GM18499 (cell line): ENCODE results near the gene GFOD2.
"Not testable (repeated sequence)": the region's sequence is repeated elsewhere in the genome, so short reads cannot be mapped to it uniquely, and the experiment has no call there.

Experiments used
- ATAC-seq: cut with Tn5 transposase; IDR thresholded peaks from one replicate; pipeline ENCODE4 v1.9.1; 2021; ENCODE audit warnings: moderate number of reproducible peaks; ENCODE audit not compliant: insufficient read depth, unreplicated experiment

The GFOD2 gene

DNA sequence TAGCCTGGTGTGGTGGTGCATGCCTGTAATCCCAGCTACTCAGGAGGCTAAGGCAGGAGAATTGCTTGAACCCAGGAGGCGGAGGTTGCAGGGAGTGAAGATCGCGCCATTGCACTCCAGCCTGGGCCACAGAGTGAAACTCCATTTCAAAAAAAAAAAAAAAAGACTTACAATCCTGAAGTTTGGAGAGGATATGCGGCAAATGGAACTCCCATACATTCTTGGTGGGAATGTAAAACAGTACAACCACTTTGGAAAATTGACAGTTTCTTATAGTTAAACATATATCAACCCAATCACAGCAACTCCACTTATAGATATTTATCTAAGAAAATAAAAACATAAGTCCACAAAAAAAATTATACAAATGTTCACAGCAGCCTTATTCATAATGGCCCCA, 11.9 kb downstream of the GFOD2 start:
- ATAC-seq: no peak

DNA sequence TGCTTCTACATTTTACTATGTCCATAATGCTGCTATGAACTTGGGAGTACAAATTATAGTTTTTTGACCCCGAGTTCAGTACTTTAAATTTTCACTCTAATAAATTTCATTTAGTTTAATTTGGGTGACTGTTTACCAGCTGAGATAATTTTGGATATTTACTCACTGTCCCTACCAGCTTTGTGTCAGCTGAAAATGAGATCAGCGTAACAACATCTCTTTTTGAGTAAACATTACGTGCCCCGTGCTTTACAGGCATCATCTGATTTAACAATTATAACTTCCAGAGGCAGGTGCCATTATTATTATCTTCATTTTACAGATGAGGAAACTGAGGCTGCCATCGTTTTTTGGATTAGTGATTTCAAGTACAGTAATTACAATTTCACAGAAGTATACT, 15.0 kb downstream of the GFOD2 start:
- ATAC-seq: no peak

DNA sequence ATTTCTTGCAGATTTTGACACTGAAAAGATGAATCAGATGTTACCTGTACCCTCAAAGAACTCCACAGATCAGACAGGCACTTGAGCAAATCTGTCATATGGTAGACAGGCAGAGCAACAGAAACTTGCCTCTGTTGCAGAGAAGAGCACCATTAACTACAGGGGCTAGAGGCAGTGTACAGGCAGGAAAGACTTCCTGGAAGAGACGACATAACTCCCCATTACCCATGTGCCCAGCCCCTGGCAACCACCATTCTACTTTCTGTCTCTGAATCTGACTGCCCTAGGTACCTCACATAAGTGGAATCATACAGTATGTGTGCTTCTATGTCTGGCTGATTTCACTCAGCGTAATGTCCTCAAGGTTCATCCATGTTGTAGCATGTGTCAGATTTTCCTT, 15.5 kb downstream of the GFOD2 start:
- no peak for ATAC-seq

DNA sequence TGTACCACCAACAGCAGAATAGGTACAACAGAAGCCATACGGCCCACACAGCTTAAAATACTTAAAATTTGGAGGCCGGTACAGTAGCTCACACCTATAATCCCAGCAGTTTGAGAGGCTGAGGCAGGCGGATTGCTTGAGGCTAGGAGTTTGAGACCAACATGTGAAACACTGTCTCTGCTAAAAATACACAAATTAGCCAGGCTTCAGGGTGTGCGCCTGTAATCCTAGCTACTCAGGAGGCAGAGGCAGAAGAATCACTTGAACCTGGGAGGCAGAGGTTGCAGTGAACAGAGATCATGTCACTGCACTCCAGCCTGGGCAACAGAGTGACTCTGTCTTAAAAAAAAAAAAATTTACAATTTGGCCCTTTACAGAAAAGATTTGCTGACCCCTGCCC, 17.0 kb downstream of the GFOD2 start:
- no peak for ATAC-seq

DNA sequence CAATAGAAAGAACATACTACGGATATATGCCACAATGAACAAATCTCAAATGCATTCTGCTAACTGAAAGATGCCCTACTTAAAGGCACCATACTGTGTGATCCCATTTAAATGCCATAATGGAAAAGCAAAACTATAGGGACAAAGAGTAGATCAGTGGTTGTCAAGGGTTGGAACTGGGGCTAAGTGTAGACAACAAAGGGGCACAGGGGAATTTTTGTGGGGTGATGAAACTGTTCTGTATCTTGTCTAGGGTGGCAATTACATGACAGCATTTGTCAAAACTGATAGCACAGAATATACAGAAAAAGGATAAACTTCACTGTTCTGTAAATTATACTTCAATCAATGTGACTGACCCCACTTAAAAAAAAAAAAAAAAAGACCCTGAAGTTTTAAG, 17.7 kb downstream of the GFOD2 start:
- ATAC-seq: no peak

DNA sequence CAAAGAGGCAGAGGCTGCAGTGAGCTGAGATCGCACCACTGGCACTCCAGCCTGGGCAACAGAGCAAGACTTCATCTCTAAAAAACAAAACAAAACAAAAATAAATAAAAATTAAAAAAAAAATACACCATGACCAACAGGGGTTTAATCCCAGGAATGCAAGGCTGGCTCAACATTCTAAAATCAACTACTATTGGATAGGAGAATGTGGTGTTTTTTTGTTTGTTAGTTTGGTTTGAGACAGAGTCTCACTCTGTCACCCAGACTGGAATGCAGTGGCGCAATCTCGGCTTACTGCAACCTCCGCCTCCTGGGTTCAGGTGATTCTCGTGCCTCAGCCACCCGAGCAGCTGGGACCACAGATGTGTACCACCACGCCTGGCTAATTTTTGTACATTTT, 19.9 kb downstream of the GFOD2 start:
- ATAC-seq: no peak

DNA sequence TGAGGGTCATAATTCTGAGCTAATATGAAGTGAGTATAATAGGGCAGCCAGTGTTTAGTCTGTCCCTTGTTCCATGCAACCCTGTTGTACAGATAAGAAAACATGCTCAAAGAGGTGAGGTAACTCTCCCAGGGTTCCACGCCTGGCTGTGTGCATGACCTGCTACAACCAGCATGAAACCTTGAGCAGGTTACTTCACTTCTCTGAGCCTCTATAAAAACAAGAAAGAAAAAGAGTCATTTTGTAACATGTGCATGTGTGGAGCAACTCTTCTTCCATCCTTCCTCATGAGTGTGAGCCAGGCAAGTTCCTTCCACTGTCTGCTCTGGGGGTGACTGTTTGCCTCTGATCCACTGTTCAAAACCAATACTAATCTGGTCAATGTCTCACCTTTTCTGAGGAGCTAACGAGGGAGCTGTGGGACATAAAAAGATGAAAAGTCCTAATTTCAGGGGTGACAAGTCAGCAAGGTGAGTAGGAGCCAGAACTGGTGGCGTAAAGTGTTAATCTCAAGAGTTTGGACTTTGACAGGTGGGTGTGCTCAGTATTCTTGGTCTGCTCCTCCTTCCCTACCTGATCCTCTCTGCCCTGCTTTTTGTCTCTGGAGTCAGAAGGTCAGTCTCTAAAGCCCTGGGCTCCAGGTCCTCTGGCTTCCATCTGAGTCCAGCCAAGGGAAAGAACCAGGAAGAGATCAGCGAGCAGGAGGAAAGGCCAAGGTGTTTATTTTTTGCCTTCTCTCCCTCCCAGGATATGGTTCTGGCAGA, 21.5 kb downstream of the GFOD2 start:
- ATAC-seq: no peak

DNA sequence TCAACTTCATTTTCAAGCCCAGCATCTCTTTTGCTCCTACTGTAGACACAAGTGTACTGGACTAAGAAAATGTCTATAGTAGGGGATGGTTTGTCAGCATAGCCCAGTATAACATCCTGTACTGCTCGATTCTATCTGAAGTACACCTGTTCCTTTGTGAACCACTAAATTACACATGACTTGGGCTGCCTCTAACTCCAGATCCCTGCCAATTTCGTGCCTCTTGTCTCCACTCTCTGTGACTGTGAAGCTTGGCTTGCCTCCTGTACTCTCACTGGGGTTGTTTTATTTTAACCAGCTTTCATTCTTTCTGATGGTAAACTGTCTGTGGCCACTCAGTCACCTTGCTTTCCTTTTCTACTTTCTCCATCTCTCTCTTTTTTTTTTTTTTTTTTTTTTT, 24.5 kb downstream of the GFOD2 start:
- ATAC-seq: no peak

DNA sequence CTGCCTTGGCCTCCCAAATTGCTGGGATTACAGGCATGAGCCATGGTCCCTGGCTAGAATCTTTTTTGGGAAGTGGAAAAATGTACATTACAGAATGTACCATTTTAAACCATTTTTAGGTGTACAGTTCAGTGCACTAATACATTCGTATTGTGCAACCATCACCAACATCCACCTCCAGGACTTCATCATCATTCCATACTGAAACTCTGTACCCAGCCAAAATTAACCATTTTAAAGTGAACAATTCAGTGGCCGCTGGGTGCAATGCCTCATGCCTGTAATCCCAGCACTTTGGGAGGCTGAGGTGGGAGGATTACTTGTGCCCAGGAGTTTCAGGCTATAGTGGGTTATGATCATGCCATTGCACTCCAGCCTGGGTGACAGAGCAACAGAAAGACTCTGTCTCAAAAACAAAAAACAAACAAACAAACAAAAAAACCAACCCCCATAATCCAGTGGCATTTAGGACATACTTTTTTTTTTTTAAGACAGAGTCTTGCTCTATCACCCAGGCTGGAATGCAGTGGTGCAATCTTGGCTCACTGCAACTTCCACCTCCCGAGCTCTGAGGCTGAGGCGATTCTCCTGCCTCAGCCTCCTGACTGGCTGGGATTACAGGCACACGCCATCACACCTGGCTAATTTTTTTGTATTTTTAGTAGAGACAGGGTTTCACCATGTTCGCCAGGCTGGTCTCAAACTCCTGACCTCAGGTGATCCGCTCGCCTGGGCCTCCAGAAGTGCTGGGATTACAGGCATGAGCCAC, 25.4 kb downstream of the GFOD2 start:
- ATAC-seq: not testable (repeated sequence)

DNA sequence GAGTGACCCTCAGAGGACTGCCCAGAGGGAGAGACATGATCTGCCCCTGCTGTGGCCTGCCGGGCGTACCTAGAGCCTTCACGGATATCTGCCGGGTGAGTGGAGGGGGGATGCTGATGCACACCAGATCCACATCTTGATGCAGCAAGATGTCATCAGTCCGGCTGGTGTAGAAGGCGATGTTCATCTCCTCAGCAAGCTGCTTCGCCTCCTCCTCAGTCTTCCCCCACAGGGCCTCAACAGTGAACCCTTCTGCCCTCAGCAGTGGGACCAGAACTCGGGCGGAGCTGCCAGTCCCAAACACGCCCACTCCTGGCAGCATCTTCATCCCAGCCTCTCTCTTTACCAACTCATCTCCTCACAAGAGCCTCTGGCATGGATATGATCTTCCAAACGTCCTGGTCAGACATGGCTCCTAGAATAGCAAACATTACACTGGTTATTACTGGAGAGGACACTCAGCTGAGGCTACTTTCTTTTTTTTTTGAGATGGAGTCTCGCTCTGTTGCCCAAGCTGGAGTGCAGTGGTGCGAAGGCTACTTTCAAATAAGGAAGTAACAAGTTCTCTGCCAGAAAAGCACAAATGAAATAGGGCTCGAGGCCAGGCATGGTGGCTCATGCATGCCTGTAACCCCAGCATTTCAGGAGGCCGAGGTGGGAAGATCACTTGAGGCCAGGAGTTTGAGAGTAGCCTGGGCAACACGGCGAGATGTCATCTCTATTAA, 33.6 kb downstream of the GFOD2 start:
- ATAC-seq: no peak

DNA sequence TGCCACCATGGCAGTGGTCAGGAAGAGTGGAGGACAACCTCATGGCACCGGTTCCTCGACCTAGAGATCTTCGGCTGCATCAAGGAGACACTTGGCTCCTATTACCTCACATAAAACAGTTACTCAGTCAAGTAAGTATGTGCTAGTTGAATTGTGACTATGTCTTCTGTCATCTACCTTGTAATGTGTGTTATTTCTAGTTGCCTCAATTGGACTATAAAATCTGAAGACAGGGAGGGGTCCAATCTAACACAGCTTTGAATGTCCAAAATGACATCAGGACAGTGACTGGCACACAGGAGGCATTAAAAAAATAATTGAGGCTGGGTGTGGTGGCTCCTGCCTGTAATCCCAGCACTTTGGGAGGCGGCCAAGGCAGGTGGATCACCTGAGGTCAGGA, 35.3 kb downstream of the GFOD2 start:
- ATAC-seq: no peak

DNA sequence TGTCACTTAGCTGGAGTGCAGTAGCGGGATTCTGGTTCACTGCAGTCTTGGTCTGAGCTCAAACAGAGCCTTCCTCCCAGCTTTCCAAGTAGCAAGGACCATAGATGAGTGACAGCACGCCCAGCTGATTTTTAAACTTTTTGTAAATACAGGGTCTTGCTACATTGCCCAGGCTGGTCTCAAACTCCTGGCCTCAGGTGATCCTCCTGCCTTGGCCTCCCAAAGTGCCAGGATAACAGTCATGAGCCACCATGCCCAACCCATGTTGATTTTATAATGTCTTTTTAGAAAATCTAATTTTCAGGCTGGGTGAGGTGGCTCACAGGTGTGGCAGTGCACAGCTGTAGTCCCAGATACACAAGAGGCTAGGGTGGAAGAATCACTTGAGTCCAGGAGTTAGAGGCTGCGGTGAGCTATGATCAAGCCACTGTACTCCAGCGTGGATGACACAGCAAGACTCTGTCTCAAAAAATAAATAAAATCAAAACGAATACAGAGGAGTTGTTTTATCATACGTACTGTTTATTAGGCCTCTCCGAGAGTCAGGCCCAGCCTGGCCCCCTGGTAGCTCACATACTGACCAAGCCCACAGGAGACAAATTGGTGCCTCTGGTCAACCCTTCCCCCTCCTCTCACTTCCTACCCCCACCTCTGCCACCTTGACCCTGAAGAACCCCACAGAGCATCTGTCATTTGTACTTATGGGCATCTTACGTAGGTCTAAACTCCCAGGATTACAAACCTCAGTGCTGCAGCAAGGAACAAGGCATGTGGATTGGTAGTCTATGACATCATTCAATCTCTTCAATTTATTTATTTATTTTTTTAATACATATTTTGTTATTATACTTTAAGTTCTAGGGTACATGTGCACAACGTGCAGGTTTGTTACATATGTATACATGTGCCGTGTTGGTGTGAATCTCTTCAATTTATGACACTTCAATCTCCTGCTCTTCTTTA, 38.9 kb downstream of the GFOD2 start:
- no peak for ATAC-seq

DNA sequence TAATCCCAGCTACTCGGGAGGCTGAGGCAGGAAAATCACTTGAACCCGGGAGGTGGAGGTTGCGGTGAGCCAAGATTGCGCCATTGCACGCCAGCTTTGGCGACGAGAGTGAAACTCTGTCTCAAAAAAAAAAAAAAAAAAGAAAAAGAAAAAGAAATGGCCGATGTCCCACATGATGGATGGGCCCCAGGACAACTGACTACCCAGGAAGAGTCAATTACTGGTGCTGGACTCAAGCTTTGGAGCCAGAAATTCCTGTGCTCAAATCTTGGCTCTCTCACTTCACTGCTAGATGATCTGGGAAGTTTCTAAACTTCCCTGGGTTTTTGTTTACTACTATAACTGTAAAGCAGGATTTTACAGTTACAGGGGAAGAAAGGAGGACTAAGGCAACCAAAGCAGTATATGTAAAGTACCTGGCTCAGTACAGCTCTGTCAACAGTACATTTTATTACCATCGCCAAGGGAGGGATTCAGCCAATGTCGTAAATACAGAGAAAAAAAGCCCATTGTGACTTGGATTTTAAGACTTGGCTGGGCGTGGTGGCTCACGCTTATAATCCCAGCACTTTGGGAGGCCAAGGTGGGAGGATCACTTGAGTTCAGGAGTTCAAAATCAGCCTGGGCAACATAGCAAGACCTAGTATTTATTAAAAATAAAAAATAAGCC, 40.6 kb downstream of the GFOD2 start:
- no peak for ATAC-seq

DNA sequence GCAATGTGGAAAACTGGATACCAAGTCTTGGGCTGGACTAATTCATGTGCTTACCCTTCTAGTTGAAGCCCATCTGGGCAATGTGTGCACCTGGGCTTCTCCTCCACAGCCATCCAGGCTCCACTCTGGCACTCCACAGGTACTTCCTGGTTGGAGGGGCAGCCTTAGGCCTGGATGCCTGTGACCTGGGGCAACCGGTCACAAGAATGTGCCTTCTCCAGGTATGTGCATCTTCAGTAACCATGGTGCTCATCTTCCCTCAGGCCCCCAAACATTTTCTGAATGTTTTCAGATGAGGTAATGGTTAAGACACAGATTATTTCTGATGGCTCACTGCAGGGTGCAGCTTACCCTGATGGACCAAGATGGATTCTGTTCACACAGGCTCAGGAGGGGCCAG, 41.4 kb downstream of the GFOD2 start:
- ATAC-seq: no peak

DNA sequence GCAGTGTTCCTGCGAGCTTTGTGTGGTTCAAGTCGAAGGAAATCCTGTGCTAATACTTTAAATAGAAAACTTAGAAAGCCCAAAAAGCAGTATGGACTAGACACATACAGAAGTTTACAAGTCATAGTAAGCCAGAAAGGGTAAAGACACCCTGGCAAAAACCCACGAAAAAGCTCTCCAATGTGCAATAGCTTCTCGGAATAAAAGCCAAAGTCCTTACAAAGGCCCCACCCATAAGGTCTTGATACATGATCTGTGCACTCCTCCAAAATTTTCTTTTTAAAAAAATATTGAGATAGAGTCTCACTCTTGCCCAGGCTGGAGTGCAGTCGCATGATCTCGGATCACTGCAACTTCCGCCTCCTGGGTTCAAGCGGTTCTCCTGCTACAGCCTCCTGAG, 42.2 kb downstream of the GFOD2 start:
- no peak for ATAC-seq

DNA sequence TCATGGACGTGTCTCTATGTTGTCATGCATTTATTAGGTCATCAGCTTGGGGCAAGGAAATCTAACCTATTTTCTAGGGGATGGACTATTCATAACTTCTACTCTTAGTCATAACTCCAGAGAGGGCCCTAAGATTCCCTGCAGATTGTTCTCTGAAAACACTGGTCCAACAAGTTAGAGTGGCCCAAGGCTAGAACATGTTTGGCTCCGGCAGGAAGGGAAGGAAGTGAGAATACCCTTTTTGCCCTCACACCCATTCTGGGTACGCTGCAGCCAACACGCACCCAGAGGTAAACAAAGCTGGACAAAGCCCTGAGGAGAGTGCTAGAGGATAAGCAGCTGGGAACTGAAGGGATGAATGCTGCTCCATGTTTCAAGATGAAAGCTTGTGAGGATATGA, 42.6 kb downstream of the GFOD2 start:
- no peak for ATAC-seq

DNA sequence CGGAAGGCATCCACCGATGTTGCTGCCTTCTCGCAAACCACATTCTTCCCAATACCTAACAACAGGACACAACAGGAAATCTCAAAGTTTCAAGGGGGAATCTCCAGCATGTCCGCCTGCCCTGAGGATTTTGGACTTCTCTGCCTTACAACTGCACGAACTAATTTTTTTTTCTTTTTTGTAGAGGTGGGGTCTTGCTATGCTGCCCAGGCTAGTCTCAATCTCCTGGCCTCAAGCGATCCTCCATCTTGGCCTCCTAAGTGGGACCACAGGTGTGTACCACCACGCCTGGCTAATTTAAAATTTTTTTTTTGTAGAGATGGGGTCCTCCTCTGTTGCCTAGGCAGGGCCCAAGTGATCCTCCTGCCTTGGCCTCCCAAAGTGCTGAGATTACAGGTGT, 43.1 kb downstream of the GFOD2 start:
- ATAC-seq: no peak

DNA sequence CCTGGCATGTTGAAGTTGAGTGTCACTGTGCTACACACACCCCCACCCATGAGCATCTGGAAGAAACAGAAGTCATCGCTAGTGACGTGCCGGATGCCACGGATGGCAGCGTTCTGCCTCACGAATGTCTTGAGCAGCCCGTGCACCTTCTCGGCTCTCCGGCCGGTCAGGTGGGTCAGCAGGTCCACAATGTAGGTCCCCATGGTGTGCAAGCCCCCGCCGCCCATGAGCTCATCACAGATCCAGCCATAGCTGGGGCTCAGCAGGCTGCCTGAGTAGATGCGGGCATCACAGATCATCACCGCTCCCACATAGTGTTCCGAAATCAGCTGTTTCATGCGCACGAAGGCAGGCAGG, 43.6 kb downstream of the GFOD2 start:
- no peak for ATAC-seq

DNA sequence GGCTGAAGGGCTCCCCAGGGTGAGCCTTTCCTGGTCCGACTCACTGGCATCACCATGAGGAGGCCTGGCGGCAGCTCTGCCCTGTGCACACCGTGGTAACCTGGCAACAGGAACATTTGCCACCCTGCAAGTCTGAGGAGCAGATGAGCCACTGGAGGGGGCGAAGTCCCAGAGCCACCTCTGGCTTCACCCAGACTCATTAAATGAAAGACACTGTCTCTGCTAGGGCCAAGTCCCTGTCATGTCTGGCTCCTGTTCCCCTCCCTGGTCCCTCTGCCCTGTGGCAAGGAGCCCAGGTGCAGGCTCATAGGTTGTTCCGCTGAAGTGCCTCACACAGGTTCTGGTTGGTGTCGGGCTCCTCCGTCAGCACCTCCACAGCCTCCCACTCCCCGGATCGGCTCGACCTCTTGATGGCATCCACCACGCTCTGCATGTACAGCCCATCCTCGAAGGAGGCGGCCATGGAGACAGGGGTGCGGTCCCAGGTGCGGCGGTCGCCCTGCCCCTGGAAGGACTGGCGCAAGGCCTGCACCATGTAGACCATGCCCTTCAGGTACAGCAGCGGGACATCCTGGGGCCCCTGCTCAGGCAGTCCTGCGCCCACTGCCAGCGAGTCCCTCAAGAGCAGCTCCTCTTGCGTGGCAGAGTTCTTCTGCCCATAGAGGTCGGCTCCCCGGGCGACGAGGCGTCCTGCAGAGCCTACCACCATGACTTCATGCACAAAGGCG, 44.1 kb downstream of the GFOD2 start:
- no peak for ATAC-seq
